GM21381 (cell line): ENCODE measurements around the gene GRID1.

Experiments used
- ATAC-seq: cut with Tn5 transposase; IDR thresholded peaks from one replicate; pipeline ENCODE4 v1.9.1; 2021; ENCODE audit warnings: mild to moderate bottlenecking, moderate library complexity; ENCODE audit not compliant: unreplicated experiment

Gene GRID1

GRCh38 chr10:86281396-86281795, 85.2 kb downstream of the GRID1 start:
- no peak for ATAC-seq

DNA sequence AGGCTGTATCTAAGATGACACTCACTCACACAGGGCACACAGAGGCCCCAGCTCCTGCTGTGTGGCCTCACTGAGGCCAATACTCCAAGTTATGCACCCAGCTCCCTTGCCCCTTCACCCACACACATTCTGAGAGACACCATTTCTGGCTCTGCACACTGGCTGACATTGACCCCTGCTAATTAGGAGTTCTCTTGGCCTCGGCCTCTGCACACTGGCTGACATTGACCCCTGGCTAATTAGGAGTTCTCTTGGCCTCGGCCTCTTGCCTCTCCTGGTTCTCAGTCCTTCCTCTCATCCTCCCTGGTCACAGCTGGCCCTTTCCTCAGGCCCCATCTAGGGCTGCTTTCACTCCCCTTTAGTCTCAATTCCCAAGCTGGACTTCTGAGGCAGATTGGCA, 97.3 kb downstream of the GRID1 start:
- no peak for ATAC-seq

DNA sequence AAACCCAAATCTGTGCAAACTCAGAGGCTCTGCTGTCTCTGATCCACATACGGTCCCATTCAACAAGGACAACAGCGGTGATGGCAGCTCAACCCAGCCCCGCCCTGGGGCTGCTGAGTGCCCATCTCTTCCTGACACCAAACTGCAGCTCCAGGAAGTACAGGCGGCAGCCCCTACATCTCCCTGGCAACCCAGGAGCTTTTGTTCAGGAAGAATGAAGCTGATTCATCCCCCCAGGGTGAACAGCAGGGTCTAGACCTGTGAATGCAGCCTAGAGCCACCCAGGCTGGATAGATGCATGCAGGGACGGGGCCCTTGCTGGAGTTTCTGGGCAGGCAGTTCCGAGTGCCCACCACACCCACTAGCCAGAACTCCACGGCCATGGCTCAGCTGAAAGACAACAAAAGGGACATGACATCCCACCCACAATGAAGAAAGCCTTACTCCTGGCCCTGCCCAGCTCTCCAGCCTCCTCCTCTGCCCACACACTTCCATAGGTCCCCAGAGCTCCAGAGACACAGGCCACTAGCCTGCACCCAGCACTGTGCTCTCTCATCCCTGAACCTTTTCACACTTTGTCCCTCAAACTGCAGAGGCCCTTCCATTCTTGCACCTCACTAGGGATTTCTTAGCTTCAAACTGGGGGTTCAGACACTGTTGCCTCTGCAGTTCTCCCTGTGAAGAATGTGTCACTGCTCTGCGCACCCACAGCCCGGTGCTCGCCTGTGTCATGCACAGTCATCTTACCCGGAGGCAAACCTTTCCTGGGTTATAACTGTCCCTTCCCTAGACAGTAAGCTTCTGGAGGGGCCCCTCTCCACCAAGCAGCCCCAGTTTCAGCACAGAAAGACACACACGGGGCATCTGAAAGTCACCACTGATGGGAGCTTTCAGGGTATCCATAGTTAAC, 99.1 kb downstream of the GRID1 start:
- no peak for ATAC-seq

- no peak for ATAC-seq
These were observed 100.0 kb downstream of the GRID1 start for GRCh38 chr10:86266446-86267242.

DNA sequence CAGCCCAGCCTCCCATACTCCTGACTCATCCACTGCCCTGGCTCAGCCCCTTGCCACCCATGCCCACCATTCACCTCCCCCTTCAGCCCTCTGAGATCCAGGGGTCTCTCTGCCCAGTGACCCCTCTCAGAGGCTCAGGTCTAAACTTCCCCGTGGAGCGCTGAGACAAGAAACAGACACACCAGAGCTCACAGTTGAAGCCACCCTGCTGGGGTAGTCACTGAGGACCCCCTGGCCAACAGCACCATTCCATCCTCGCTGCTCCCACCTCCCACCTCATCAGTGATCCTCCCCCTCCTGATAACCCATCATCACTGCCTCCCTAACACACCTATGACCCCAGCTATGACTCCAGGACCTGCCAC, 100.7 kb downstream of the GRID1 start:
- no peak for ATAC-seq

DNA sequence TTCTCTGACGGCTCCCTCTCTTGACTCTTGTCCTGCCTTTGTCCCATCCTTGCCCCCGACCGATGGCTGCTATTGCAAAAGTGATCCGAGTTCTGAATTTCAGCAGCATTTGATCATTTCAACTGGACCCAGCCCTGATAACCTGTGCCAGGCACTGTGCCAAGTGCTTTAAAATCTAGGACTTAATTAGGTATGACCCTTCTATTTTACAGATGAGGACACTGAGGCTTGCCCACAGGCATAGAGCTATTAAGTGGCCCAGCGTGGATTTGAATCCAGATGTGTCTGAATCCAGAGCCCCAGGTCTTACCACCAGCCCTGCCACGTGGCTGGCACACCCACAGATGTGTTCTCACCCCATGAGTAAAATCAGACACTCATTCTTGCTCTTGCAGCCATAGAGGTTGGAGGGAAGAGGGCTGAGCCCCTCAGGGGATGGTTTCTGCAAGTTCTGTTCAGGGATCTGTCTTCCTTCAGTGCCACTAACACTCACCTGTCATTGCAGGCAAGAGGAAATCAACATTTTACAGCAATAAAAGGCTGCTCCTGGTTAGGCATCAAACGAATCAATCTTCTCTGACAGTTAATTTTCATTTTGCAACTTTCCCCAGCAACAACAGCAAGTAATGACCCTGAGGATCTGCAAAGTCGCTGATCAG, 101.2 kb downstream of the GRID1 start:
- no peak for ATAC-seq

DNA sequence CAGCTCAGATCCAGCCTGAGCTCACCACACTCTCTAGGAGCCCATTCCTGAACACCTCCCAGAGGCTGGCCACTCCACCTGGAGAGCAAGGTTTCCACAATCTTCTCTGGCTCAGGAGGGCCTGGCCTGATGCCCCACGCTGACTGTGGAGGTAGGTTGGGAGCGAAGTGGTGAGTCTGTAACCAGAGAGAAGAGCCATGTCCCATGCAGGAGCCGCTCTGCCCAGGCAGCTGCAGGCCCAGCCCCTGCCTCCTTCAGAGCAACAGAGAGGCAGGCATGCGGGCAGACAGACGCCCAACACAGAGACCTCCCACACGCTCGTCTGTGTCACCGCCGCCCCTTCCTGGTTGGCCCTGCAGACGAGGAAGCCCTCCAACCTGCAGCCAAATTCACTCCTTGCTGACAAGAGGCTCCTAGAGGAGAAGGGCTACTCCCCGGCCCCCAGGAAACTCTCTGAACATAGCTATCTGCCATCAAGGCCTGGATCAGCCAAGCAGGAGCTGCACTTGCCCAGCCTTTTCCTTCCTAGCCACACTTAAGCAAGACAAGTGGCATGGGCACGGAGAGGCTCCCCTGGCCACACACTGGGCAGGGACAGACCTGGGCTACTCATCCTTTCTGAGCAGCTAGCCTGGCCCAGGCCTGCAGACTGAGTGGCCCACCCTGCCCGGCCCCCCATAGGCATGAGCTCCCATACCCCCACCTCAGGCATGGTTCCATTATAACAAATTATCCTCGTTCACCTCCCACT, 101.9 kb downstream of the GRID1 start:
- no peak for ATAC-seq

DNA sequence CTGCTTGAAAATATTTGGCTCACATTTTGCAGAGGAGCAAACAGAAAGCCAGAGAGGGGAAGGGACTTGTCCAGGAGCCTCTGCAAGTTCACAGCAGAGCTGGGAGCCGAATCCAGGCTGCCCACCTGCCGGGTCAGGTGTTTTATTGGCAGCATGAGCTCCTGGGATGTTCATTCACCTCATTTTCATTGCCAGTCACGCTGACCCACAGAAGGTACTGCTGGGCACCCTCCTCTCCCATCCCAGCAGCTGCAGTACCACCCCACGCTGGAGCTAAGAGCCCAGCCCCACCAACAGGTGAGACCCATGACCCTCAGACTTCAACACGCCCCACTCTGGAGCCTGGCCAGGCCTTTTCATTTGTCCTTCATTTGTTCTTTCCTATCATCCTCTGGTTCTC, 102.7 kb downstream of the GRID1 start:
- ATAC-seq, result no peak

DNA sequence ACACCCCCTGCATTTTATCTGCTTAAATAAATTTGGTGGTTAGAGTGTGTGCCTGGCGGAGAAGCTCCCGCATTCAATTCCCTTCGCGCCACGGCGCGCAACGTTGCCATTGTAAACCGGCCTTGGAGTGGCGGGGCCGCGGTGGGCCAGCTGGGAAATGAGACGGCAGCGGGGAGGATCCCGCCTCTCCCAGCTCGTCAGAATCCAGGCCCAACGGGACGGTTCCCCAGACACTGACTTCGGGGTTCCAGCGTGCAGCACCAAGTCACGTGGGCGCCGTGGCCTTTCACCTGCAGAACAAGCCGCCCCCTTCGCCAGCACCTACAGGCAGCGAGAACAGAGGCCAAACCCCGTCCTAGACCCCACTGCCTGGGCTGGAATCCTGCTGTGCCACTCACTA, 103.4 kb downstream of the GRID1 start:
- no peak for ATAC-seq

DNA sequence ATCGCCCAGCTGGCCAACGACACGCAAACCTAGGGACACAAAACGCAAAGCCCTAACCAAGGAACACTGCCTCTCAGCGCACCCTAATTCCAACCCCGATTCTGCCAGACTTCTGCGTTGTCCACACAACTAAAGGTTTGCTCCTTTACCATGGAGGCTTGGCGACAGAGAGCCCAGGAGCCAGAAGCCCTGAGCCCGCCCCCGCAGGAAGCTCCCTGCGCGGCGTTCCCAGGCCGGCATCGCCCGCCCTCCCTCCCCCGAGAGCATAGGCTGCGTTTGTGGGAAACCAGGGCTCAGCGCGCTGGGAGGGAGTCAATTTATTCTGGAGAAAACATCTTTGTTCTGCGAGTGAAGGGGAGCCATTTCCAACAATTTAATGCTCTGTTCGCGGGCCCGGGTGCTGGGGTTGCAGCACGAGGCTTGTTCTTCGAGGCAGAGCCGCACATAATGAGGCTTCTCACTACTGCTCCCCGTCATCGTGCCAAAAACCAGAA, 103.9 kb downstream of the GRID1 start:
- ATAC-seq, result no peak

DNA sequence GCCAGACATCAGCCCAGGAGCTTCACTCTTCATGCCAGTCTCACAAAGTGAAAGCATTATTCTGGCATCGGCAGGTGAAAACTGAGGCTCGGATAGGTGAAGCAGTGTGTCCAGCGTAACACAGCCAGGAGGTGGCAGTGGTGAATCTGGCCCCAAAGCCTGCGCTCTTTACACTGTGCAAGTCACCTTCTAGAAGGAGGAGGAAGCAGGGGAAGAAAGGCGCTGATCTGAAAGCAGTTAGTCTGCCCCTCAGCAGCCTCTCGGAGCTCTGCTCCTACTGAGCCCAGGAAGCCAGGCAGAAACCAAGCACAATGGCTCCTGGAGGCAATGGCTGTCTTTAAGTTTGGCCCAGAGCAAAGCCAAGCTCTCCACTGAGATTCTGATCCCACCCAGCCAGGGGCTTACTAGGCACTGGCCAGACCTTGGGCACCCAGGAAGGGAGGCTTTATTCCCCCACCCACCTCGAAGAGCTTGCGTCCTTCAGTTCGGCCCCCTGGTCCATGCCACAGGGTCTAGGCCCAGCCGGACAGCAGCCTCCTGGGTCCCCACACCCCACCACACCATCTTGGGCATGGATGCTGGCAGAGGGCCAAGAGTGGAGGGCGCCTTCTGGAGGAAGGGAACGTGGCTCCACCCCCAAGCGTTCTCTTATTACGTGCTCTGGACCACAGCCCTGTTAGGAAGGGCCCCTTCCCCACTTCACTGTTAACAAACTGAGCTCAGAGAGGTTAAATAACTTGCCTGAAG, 104.5 kb downstream of the GRID1 start:
- ATAC-seq, result peak; percentile 70

DNA sequence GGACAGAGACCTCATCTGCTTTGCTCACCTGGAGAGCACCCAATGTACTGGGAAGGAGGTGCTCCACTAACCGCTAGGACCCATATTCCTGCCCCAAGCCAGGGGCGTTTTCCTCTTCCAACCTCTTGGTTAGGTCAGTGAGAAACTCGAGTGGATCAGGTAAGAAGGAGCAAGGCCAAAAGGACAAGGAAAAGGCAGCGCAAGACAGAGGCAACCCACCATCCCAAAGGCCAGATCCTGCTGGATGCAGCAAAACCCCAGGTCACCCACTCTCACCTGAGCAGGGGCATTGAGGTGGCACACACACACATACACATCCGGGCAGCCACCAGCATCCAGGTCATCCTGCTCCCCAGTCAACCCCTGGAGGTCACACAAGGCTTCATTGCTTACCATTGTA, 105.1 kb downstream of the GRID1 start:
- ATAC-seq, result no peak

DNA sequence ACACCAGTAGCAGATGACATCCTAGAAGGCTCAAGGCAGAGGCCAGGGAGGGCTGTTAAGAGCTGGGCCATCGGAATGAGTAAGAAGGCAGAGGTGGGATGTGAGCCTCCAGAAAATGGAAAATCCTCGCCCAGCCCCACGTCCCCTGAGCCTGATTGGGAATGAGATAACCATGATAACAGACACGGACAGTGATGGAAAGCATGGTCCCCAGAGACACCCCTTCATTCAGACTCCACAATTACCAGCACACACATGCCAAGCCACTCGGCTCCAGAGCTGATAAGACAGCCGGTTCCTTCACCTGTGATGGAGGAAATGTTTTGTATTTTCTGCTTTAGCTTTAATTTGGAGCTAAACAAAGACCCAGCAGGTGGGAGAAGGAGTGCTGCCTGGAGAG, 106.0 kb downstream of the GRID1 start:
- ATAC-seq, result no peak

- ATAC-seq, result no peak
These were observed 106.6 kb downstream of the GRID1 start for GRCh38 chr10:86259901-86260562.

- no peak for ATAC-seq
These were observed 107.7 kb downstream of the GRID1 start for GRCh38 chr10:86258941-86259340.

DNA sequence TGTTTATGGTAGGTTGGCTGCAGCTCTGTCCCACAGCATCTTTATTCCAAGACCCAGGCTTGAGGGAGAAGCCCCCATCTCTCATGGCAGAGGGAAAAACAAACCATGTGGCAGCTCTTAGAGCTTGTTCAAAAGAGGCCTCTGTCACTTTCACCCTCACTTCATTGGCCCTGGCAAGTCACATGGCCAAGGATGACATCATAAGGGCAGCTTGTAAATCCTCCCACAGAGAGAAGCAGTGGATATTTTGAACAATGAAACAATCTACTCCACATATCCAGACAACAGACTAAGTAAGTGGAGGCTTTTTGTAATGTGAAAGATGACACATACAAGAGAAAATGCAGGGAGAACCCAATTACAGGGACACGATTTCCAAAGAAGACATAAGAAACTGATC, 108.1 kb downstream of the GRID1 start:
- no peak for ATAC-seq

DNA sequence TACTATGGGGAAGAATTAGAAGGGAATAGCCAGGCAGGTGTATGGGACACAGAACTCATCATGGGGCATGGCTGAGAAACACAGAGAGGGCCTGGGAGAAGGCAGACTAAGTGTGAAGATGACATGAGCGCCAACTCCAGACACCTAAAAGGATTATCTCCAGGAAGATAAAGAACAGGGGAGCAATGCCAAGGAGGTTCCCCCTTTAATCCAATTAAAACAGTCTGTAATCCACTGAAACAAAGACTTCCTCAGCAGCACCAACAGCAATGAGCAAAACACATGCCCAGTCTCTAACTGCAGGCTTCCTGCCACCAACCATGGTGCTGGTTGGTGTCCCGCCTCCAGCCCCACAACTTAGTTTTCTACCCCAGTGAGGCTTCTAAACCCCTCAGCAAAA, 108.9 kb downstream of the GRID1 start:
- ATAC-seq, result no peak

GRCh38 chr10:86256690-86257315, 109.8 kb downstream of the GRID1 start:
- no peak for ATAC-seq
